Putamen (tissue), 1 donor: ENCODE results near the gene CENPB.

Source experiments
- DNase-seq: peaks from one replicate; pipeline ENCODE4 v3.0.0-alpha.2; 2016; ENCODE audit warnings: low spot score

The CENPB gene

DNA sequence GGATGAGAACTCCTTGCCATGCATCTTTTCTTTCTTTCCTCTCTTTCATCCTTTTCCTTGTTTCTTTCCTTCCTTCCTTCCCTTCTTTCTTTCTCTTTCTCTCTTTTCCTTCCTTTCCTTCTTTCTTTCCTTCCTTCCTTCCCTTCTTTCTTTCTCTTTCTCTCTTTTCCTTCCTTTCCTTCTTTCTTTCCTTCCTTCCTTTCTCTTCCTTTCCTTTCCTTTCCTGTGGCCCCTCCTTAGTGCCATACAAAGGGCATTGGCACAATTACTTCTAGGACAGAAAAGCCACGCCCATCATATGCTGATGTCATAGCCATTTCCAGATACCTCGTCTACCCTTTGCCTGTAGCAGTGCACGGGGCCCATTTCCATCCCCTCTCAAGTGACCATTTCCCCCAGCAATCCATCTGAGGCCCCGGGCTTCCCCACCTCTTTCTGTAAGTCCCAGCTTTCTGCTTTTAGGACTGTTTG lies 2.2 kb upstream of the CENPB start:
- DNase-seq, result no peak

GRCh38 chr20:3787324-3788014 lies 929 bp upstream of the CENPB start:
- DNase-seq, result no peak

DNA sequence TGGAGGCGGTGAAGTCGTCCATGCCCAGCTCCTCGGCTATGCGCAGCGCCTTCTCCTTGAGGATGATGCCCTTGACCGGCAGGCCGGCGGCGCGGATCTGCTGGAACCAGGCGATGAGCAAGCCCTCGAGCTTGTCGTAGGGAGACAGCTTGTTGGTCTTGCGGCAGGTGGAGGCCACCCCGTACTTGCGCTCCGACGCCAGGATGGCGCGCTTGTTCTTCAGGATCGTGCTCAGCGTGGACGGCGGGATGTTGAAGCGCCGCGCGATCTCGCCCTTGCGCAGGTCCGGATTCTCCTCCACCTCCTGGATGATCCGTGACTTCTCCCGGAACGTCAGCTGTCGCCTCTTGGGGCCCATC lies 435 bp downstream of the CENPB start:
- no peak for DNase-seq

DNA sequence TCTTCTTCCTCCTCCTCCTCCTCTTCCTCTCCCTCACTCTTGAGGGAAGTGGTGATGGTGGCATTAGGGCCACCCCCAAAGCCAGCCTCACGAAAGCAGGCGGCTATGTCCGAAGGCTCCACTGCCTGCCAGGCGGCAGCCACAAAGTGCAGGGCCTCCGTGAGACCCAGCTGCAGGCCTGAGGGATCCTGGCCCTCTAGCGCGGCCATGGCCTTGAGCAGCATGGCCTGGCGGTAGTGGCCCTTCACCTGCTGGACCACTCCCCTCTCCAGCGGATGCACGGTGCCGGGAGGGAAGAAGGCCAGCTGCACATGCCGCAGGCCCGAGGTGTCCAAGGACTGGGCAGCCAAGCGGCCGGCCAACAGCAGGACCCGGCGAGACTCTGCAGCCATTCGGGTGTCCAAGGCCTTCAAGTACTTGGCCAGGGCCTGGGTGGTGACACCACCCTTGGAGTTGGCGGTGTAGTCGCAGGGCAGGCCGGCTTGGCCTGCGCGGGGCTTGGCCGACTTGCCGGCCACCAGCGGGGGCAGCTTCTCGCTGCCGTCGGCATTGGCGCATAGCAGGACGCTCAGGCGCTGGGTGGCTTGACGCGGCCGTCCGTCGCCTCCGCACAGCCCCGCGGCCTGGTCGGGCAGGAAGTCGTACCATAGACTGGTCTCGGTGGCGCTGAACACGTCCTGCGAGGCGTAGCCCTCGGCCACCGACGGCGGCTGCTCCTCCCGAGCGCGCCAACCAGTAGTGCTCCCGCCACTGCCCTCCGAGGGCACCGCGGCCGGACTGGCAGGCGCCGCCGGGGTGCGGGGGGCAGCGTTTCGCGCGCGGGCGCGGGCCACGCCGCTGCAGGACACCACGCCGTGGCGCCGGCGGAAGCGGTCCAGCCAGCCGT lies 1.1 kb downstream of the CENPB start:
- DNase-seq, result no peak

DNA sequence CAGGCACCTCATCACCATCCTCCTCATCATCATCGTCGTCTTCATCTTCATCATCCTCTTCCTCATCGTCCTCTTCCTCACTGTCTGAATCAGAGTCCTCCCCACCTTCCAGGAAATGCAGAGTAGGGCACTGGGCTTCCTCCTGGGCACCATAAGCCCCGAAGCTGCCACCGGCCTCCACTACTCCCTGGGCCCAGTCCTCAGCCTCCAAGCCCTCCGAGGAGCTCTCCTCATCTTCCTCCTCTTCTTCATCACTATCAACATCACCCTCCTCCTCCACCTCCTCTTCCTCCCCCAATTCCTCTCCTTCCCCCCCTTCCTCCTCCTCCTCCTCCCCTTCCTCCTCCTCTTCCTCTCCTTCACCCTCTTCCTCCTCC lies 1.7 kb downstream of the CENPB start:
- no peak for DNase-seq

GRCh38 chr20:3784216-3784853 lies 2.2 kb downstream of the CENPB start:
- no peak for DNase-seq

GRCh38 chr20:3783511-3784195 lies 2.9 kb downstream of the CENPB start:
- no peak for DNase-seq

- DNase-seq, result no peak
Measured at GRCh38 chr20:3783068-3783489, 3.5 kb downstream of the CENPB start.

- DNase-seq, result no peak
Measured at GRCh38 chr20:3782597-3782996, 3.9 kb downstream of the CENPB start.

- DNase-seq, result peak; percentile 92
Measured at GRCh38 chr20:3781153-3781910, 5.2 kb downstream of the CENPB start, which contains the start of gene SPEF1. TSS of gene SPEF1 (minus strand) at chr20:3781448. CDS start at chr20:3781287, 161 bp downstream.

- no peak for DNase-seq
Measured at GRCh38 chr20:3778976-3779375, 7.6 kb downstream of the CENPB start.

GRCh38 chr20:3777716-3778629 lies 8.6 kb downstream of the CENPB start:
- DNase-seq, result no peak

GRCh38 chr20:3777381-3777715 lies 9.2 kb downstream of the CENPB start:
- no peak for DNase-seq

- DNase-seq, result no peak
Measured at GRCh38 chr20:3775457-3776108, 11.0 kb downstream of the CENPB start.

- no peak for DNase-seq
Measured at GRCh38 chr20:3771552-3772058, 14.9 kb downstream of the CENPB start.

DNA sequence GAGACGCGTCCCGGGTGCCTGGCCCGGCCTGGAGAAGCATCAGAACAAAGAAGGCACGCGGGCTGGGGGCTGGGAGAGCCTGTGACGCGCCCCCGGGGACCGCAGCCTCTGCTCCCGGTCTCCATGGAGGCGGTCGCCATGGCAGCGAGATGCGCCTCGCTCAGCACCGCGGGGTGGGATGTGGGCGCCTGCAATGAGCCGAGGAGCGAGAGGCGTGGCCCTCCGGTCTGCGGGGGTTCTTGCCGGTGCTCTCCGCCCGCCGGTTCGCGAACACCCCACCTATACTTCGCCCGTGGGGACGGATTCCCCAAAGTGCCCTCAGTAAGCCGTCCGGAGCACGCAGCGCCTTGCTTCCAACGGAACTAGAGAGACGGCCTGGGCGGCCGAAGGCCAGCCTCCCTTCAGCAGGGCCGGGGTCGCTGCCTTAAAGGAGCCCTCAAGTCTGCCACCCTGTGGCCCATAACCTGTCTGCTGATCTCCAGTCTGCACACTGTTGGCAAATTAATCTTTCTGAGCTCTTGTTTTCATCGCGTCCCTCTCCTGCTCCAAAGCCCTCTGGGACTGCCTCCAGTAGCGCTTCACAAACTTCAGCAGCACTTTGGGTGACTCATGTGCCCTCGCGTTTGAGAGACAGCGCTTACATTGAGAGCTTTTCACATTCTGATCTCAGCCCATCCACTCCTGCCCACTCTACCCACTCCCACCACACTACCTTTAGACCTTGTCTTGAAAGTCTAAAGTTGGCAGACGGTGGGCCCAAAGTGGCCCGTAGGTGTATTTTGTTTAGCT lies 18.0 kb downstream of the CENPB start:
- peak; percentile 87 for DNase-seq

DNA sequence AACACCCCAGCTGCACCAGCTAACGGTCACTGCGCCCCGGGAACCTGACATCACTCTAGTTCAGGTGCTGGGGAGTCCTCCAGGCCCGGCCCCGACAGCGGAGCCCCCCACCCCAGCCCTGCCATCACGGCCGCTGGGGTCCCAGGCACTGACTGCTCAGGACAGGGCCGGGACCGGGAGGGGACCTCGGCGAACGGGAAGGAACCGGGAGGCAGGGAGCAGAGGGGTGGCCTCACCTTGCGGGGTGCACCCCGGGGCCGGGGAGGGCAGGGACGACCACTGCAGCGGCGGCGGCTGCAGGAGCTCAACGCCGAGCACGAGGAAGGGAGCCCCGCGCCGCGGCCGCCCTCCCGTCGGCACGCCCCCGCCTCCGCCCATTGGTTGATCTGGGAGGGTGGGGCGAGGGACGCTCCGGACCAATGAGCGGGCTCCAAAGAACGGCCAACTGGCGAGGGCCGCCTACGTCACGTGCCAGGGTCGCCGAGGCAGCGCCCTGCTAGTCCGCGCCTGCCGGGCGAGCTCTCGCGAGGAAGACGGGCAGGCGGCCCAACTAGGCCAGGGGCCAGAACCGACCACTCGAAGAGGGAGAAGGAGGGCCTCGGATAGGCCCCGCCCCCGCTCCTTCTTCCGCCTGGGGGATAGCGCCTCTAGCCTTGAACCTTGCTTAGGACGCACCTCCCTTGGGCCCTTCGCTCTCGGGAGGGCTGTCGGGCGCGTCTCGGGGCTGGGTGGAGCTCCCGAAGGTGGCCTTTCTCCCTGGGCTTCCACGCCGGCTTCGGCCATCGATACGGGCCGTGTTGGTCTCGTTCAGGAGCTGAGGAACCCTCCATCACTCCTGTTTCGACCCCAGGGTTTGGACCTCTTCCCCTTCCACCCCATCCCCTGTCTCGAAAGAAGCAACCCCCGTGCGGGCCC lies 18.9 kb downstream of the CENPB start, which contains the start of gene ADISSP:
Gene ADISSP (minus strand): TSS at position 327 of the 915 bp plus-strand sequence. CDS start 7,653 bp downstream, outside the sequence.
- DNase-seq, result peak; percentile 97

- no peak for DNase-seq
Measured at GRCh38 chr20:3767110-3767426, 19.5 kb downstream of the CENPB start.
